Thyroid gland (tissue), 4 donors: ENCODE data around the gene OR10G6.

Experiments
- CTCF ChIP-seq, 6 experiments: fragments of 200-600 bp in 3 of 6; fragments of 450-650 bp in 3 of 6; sonication (generic) in 3 of 6; IDR thresholded peaks; one replicate each; pipeline ENCODE4 v1.5.1; 2016 to 2019; ENCODE audit warnings: antibody characterized with exemption in 6 of 6, mild to moderate bottlenecking in 2 of 6, inconsistent platforms in 1 of 6, moderate library complexity in 1 of 6
- POLR2A ChIP-seq, 2 donors: fragments of 450-650 bp; IDR thresholded peaks; one replicate each; pipeline ENCODE4 v1.6.1; 2017; ENCODE audit warnings: antibody characterized with exemption in 2 of 2, mild to moderate bottlenecking in 2 of 2, moderate library complexity in 1 of 2

- TF ChIP-seq POLR2A (IDR thresholded peaks at IDR 0.05), result no peak
- no peak for TF ChIP-seq CTCF (IDR thresholded peaks at IDR 0.05)
These were observed at the start of gene OR10G6 for GRCh38 chr11:123995119-123995518.
